ENCODE data around the gene ADAM11. TPM values are rescaled to one million over a fixed set of nuclear protein-coding genes. Genes with fewer than 3 reads are reported as not detected.

Gene ADAM11
- total and polyA plus RNA-seq, 2 donors from 2014 or later: 0.24 to 0.28 TPM

- Histone ChIP-seq H3K36me3 (ENCODE audit: control insufficient read depth in 2 of 3, insufficient read depth in 3 of 3, low read length in 3 of 3) (no peaks in the 10 kb centered on the region), H3K27me3 (ENCODE audit: control insufficient read depth, insufficient read depth, low read length) (no peaks in the 10 kb centered on the region), H3K9ac (ENCODE audit: low read length in 3 of 3) (no peak overlapping the region), H3K9me3 (ENCODE audit: control insufficient read depth in 2 of 3, insufficient read depth in 1 of 3, low read length in 3 of 3) (no peaks in the 10 kb centered on the region), H3K27ac (ENCODE audit: low read depth in 2 of 2, low read length in 2 of 2) (no peak overlapping the region), H3K4me1 (ENCODE audit: control insufficient read depth in 2 of 3, insufficient read depth in 2 of 3, low read depth in 1 of 3, low read length in 3 of 3) (no peaks in the 10 kb centered on the region), H3K4me3 (ENCODE audit: low read length in 3 of 3) (no peak overlapping the region)
- no peak for TF ChIP-seq CTCF (IDR thresholded peaks at IDR 0.05; ENCODE audit: borderline replicate concordance, extremely low read depth, insufficient read depth)
- no peak for FAIRE-seq
- intact Hi-C loops (cut with DNase I): no loop called here
- DNase-seq: no peak
Measured at GRCh38 chr17:44766409-44767038, 7.7 kb downstream of the ADAM11 start.

GRCh38 chr17:44767493-44767892, 8.7 kb downstream of the ADAM11 start:
- Histone ChIP-seq H3K9me3 (ENCODE audit: control insufficient read depth in 2 of 3, insufficient read depth in 1 of 3, low read length in 3 of 3) (no peaks in the 10 kb centered on the region), H3K36me3 (ENCODE audit: control insufficient read depth in 2 of 3, insufficient read depth in 3 of 3, low read length in 3 of 3) (no peaks in the 10 kb centered on the region), H3K4me1 (ENCODE audit: control insufficient read depth in 2 of 3, insufficient read depth in 2 of 3, low read depth in 1 of 3, low read length in 3 of 3) (no peaks in the 10 kb centered on the region), H3K27me3 (ENCODE audit: control insufficient read depth, insufficient read depth, low read length) (no peaks in the 10 kb centered on the region), H3K27ac (ENCODE audit: low read depth in 2 of 2, low read length in 2 of 2) (no peak overlapping the region), H3K4me3 (ENCODE audit: low read length in 3 of 3) (no peak overlapping the region), H3K9ac (ENCODE audit: low read length in 3 of 3) (no peak overlapping the region)
- intact Hi-C loops (cut with DNase I): no loop called here
- no peak for TF ChIP-seq CTCF (IDR thresholded peaks at IDR 0.05; ENCODE audit: borderline replicate concordance, extremely low read depth, insufficient read depth)
- DNase-seq: no peak
- no peak for FAIRE-seq

GRCh38 chr17:44768505-44769142, 9.8 kb downstream of the ADAM11 start:
- H3K36me3 ChIP-seq (ENCODE audit: control insufficient read depth in 2 of 3, insufficient read depth in 3 of 3, low read length in 3 of 3): no peaks in the 10 kb centered on the region
- no peaks in the 10 kb centered on the region for H3K4me1 ChIP-seq (ENCODE audit: control insufficient read depth in 2 of 3, insufficient read depth in 2 of 3, low read depth in 1 of 3, low read length in 3 of 3)
- H3K9me3 ChIP-seq (ENCODE audit: control insufficient read depth in 2 of 3, insufficient read depth in 1 of 3, low read length in 3 of 3): no peaks in the 10 kb centered on the region
- FAIRE-seq: no peak
- no peak overlapping the region for H3K9ac ChIP-seq (ENCODE audit: low read length in 3 of 3)
- no peak for DNase-seq
- no peak for TF ChIP-seq CTCF (IDR thresholded peaks at IDR 0.05; ENCODE audit: borderline replicate concordance, extremely low read depth, insufficient read depth)
- H3K4me3 ChIP-seq (ENCODE audit: low read length in 3 of 3): no peak overlapping the region
- H3K27ac ChIP-seq (ENCODE audit: low read depth in 2 of 2, low read length in 2 of 2): no peak overlapping the region
- intact Hi-C loops (cut with DNase I): no loop called here
- no peaks in the 10 kb centered on the region for H3K27me3 ChIP-seq (ENCODE audit: control insufficient read depth, insufficient read depth, low read length)

Data from kidney (tissue), 14 donors.